ENCODE results near the gene ANKH.

DNA sequence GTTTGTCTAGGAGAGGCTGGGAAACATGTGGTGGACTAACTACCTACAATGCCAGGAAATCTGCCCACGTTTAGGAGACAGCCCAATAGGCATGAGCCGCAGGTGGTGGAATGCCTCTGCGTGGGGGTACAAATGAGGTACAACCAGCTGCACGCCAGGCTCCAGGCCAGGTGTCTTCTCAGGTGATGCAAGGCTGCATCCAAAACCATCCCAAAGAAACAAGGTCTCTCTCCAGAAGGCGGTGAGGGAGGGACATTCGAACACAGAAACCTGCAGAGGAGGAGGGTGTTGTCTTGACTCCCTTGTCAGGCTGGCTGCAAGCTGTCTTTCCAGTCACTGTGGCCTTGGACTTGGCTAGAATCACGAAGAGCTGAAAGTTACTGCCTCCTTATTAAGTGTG is 11.6 kb downstream of the ANKH start:
- TF ChIP-seq GATA2 (IDR thresholded peaks at IDR 0.05; ENCODE audit: low read depth, low read length): no peak
- TF ChIP-seq GATA3 (IDR thresholded peaks at IDR 0.05; ENCODE audit: low read depth, low read length): no peak
